GM13976 (cell line): ENCODE measurements around the gene GDF7.

Source experiments
- DNase-seq: peaks from one replicate; pipeline ENCODE4 v3.0.0; 2012; ENCODE audit warnings: low spot score
- CTCF ChIP-seq: IDR thresholded peaks from 2 replicates; pipeline ENCODE4 v1.5.1; 2012; ENCODE audit warnings: borderline replicate concordance, mild to moderate bottlenecking; ENCODE audit not compliant: insufficient read depth; ENCODE audit errors: extremely low read depth, missing control alignments, control extremely low read depth
- in situ Hi-C: fragments of 300-500 bp; cut with MboI; formaldehyde crosslinking; loops from one replicate; pipeline ENCODE4 v1.12.0; 2022; ENCODE audit warnings: low sequenced_read_pairs, mixed read lengths, inconsistent platforms; ENCODE audit not compliant: unreplicated experiment

The GDF7 gene

GRCh38 chr2:20627712-20628380, 39.1 kb upstream of the GDF7 start:
- in situ Hi-C loops: loop anchor here (25.0 kb wide), 2 partner anchors 391 to 491 kb away; partner anchors contain the start of gene SDC1
- no peak for TF ChIP-seq CTCF
- DNase-seq: no peak

- TF ChIP-seq CTCF: no peak
- DNase-seq: no peak
- in situ Hi-C loops: loop anchor here (25.0 kb wide), 2 partner anchors 392 to 492 kb away; partner anchors contain the start of gene SDC1
These were observed 37.8 kb upstream of the GDF7 start for GRCh38 chr2:20629181-20629580.

GRCh38 chr2:20629581-20630171, 37.3 kb upstream of the GDF7 start:
- no peak for DNase-seq
- in situ Hi-C loops: loop anchor here (25.0 kb wide), 2 partner anchors 392 to 492 kb away; partner anchors contain the start of gene SDC1
- TF ChIP-seq CTCF: no peak

GRCh38 chr2:20630967-20631366, 36.0 kb upstream of the GDF7 start:
- TF ChIP-seq CTCF: no peak
- in situ Hi-C loops: loop anchor here (25.0 kb wide), 2 partner anchors 394 to 494 kb away; partner anchors contain the start of gene SDC1
- no peak for DNase-seq

GRCh38 chr2:20631617-20632307, 35.2 kb upstream of the GDF7 start:
- in situ Hi-C loops: loop anchor here (25.0 kb wide), 2 partner anchors 394 to 494 kb away; partner anchors contain the start of gene SDC1
- DNase-seq: no peak
- no peak for TF ChIP-seq CTCF

- in situ Hi-C loops: loop anchor here (25.0 kb wide), 2 partner anchors 395 to 495 kb away; partner anchors contain the start of gene SDC1
- DNase-seq: no peak
- TF ChIP-seq CTCF: no peak
These were observed 34.4 kb upstream of the GDF7 start for GRCh38 chr2:20632446-20632990.
